Panc1 (cell line): ENCODE data around the gene DOK5. TPM values are rescaled to one million over a fixed set of nuclear protein-coding genes. Genes with fewer than 3 reads are reported as not detected.

Source experiments
- ATAC-seq: fragments of 200-7000 bp; cut with Tn5 transposase; 2 replicates; pipeline ENCODE4 v1.9.1; 2020; ENCODE audit warnings: mild to moderate bottlenecking, moderate library complexity
- BruUV-seq: library from RNA; stranded (reverse); fragments of 400-500 nt; replicated peaks from 2 replicates; lab custom pipeline; 2021; lab: Mats Ljungman, UMichigan
- CTCF ChIA-PET: fragments of 300-600 bp; sonication (Branson Sonifier 250); formaldehyde crosslinking; loops from one replicate; lab custom pipeline; 2022; ENCODE audit warnings: antibody characterized with exemption; lab: Charles Lee
- POLR2A ChIA-PET: fragments of 300-600 bp; sonication (Branson Sonifier 250); formaldehyde crosslinking; loops from one replicate; lab custom pipeline; 2022; ENCODE audit warnings: antibody characterized with exemption; lab: Charles Lee
- DNase-seq: peaks from one replicate; pipeline ENCODE4 v3.0.0-alpha.2; 2010; ENCODE audit warnings: low read depth, low spot score
- H3K27ac ChIP-seq: 2 replicates; pipeline ENCODE4 v1.5.1; 2011; ENCODE audit warnings: mild to moderate bottlenecking, low read length, inconsistent platforms
- H3K27me3 ChIP-seq: fragments of 200-500 bp; sonication (Bioruptor generic); 2 replicates; pipeline ENCODE4 v1.6.0; 2014; ENCODE audit warnings: low read length, inconsistent platforms; ENCODE audit not compliant: control insufficient read depth, insufficient read depth
- H3K36me3 ChIP-seq: fragments of 200-500 bp; sonication (Bioruptor generic); 2 replicates; pipeline ENCODE4 v1.5.1; 2014; ENCODE audit warnings: inconsistent platforms, mild to moderate bottlenecking, low read length, moderate library complexity; ENCODE audit not compliant: control insufficient read depth, insufficient read depth
- H3K4me1 ChIP-seq: 2 replicates; pipeline ENCODE4 v1.5.1; 2011; ENCODE audit warnings: inconsistent platforms, mild to moderate bottlenecking, low read length, moderate library complexity; ENCODE audit not compliant: control insufficient read depth, insufficient read depth
- H3K4me3 ChIP-seq, 2 experiments: 2 replicates each; pipeline ENCODE4 v1.5.1; 2011 to 2012; ENCODE audit warnings: low read depth in 2 of 2, low read length in 2 of 2, mild to moderate bottlenecking in 2 of 2, inconsistent platforms in 1 of 2, moderate library complexity in 1 of 2
- H3K9me3 ChIP-seq: fragments of 200-500 bp; sonication (Bioruptor generic); 2 replicates; pipeline ENCODE4 v1.5.1; 2014; ENCODE audit warnings: low read depth, mild to moderate bottlenecking, inconsistent platforms, low read length, moderate library complexity; ENCODE audit not compliant: control insufficient read depth, insufficient read depth
- POLR2AphosphoS5 ChIP-seq: IDR thresholded peaks from 2 replicates; pipeline ENCODE4 v1.6.1; 2012; ENCODE audit warnings: mild to moderate bottlenecking, low read depth, low read length, moderate library complexity
- SIN3A ChIP-seq: IDR thresholded peaks from 2 replicates; pipeline ENCODE4 v1.6.1; 2012; ENCODE audit warnings: low read depth, mild to moderate bottlenecking, low read length, moderate library complexity, borderline replicate concordance; ENCODE audit not compliant: insufficient read depth
- TCF7L2 ChIP-seq: IDR thresholded peaks from 2 replicates; pipeline ENCODE4 v1.6.1; 2011; ENCODE audit warnings: mild to moderate bottlenecking, low read depth, low read length, inconsistent platforms
- in situ Hi-C: cut with HindIII; loops from 2 replicates; pipeline ENCODE4 v1.10.0; 2016; ENCODE audit warnings: low sequenced_read_pairs, low pct_unique_long_range_greater_than_20kb
- intact Hi-C: fragments of 100-400 bp; cut with micrococcal nuclease; formaldehyde crosslinking; loops from one replicate; pipeline ENCODE4 v1.10.0; 2022; ENCODE audit not compliant: unreplicated experiment
- total RNA-seq: library from RNA; stranded (reverse); gene quantifications from one replicate; pipeline ENCODE4 v1.2.1, GENCODE V29; 2021; ENCODE audit not compliant: unreplicated experiment
- TF ChIP-seq, protein P1 (sequence below), 2 experiments: IDR thresholded peaks; 2 replicates each; pipeline ENCODE4 v1.6.1; 2011 to 2012; ENCODE audit warnings: low read depth in 2 of 2, control low read depth in 1 of 2, low read length in 1 of 2, mild to moderate bottlenecking in 1 of 2, moderate library complexity in 1 of 2; ENCODE audit not compliant: insufficient read depth in 1 of 2
- TF ChIP-seq, protein P2 (sequence below): fragments of 450-650 bp; IDR thresholded peaks from 2 replicates; pipeline ENCODE4 v1.5.1; 2017; ENCODE audit warnings: mild to moderate bottlenecking

DOK5 gene
- total RNA-seq, 1 experiment from 2014 or later: 0.18 TPM

- ATAC-seq (no peak), DNase-seq (no peak)
- H3K27me3 ChIP-seq: peaks cover 27% of the 10 kb centered on the region
- intact Hi-C loops (no loop called here), in situ Hi-C loops (no loop called here)
- H3K36me3 ChIP-seq: no peaks in the 10 kb centered on the region
- H3K4me1 ChIP-seq: peaks cover 4% of the 10 kb centered on the region; the same call in 1 of the 2 replicates
- POLR2A ChIA-PET: no interaction called here
- no peak overlapping the region for H3K27ac ChIP-seq
- no peak overlapping the region for H3K4me3 ChIP-seq
- TF ChIP-seq, protein P1, sequence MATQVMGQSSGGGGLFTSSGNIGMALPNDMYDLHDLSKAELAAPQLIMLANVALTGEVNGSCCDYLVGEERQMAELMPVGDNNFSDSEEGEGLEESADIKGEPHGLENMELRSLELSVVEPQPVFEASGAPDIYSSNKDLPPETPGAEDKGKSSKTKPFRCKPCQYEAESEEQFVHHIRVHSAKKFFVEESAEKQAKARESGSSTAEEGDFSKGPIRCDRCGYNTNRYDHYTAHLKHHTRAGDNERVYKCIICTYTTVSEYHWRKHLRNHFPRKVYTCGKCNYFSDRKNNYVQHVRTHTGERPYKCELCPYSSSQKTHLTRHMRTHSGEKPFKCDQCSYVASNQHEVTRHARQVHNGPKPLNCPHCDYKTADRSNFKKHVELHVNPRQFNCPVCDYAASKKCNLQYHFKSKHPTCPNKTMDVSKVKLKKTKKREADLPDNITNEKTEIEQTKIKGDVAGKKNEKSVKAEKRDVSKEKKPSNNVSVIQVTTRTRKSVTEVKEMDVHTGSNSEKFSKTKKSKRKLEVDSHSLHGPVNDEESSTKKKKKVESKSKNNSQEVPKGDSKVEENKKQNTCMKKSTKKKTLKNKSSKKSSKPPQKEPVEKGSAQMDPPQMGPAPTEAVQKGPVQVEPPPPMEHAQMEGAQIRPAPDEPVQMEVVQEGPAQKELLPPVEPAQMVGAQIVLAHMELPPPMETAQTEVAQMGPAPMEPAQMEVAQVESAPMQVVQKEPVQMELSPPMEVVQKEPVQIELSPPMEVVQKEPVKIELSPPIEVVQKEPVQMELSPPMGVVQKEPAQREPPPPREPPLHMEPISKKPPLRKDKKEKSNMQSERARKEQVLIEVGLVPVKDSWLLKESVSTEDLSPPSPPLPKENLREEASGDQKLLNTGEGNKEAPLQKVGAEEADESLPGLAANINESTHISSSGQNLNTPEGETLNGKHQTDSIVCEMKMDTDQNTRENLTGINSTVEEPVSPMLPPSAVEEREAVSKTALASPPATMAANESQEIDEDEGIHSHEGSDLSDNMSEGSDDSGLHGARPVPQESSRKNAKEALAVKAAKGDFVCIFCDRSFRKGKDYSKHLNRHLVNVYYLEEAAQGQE (IDR thresholded peaks at IDR 0.05; ENCODE audit: insufficient read depth in 1 of 2, low read depth in 2 of 2, low read length in 1 of 2): no peak
- TF ChIP-seq SIN3A (no peak), TCF7L2 (no peak), POLR2AphosphoS5 (no peak)
- TF ChIP-seq, protein P2, sequence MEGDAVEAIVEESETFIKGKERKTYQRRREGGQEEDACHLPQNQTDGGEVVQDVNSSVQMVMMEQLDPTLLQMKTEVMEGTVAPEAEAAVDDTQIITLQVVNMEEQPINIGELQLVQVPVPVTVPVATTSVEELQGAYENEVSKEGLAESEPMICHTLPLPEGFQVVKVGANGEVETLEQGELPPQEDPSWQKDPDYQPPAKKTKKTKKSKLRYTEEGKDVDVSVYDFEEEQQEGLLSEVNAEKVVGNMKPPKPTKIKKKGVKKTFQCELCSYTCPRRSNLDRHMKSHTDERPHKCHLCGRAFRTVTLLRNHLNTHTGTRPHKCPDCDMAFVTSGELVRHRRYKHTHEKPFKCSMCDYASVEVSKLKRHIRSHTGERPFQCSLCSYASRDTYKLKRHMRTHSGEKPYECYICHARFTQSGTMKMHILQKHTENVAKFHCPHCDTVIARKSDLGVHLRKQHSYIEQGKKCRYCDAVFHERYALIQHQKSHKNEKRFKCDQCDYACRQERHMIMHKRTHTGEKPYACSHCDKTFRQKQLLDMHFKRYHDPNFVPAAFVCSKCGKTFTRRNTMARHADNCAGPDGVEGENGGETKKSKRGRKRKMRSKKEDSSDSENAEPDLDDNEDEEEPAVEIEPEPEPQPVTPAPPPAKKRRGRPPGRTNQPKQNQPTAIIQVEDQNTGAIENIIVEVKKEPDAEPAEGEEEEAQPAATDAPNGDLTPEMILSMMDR: no peak
- no TSS peak for BruUV-seq
- H3K9me3 ChIP-seq: no peaks in the 10 kb centered on the region
- CTCF ChIA-PET: no interaction called here
These were observed 1.3 kb upstream of the DOK5 start for GRCh38 chr20:54474046-54474445.

DNA sequence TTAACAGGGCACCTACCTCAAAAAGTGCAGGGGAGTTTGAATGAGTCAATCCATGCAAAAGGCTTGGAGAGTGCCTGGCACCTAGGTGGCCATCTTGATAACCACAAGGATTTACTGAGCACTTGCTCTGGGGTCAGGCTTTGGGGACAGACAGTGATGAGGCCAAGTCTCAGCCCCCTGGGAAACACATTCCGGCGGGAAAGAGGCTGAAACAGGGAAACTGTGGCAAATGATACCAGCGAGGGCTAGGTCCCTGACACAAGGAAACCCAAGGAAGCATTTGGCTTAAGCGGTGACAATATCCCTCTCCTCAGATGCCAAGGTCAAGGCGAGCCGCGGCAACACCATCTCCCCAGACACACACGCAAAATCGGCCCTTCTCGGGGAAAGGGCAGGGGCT lies 527 bp upstream of the DOK5 start:
- ChIA-PET POLR2A (no interaction called here), CTCF (no interaction called here)
- TF ChIP-seq, protein P1 (IDR thresholded peaks at IDR 0.05; ENCODE audit: insufficient read depth in 1 of 2, low read depth in 2 of 2, low read length in 1 of 2): no peak
- TF ChIP-seq POLR2AphosphoS5: no peak
- TF ChIP-seq SIN3A: no peak
- TF ChIP-seq, protein P2: no peak
- TF ChIP-seq TCF7L2: no peak
- DNase-seq: no peak
- Histone ChIP-seq H3K27me3 (peaks cover 27% of the 10 kb centered on the region), H3K27ac (no peak overlapping the region), H3K36me3 (no peaks in the 10 kb centered on the region), H3K9me3 (no peaks in the 10 kb centered on the region), H3K4me1 (peaks cover 4% of the 10 kb centered on the region; the same call in 1 of the 2 replicates), H3K4me3 (no peak overlapping the region)
- intact Hi-C loops (no loop called here), in situ Hi-C loops (no loop called here)
- ATAC-seq: no peak
- no TSS peak for BruUV-seq
